Measurements from ENCODE around the gene RAB11A. TPM values are rescaled to one million over a fixed set of nuclear protein-coding genes. Genes with fewer than 3 reads are reported as not detected.

Gene RAB11A
- total and polyA plus RNA-seq, 2 donors (not counting 1 experiment from before 2014, with no cell fraction given) = 83.2 to 126 TPM

DNA sequence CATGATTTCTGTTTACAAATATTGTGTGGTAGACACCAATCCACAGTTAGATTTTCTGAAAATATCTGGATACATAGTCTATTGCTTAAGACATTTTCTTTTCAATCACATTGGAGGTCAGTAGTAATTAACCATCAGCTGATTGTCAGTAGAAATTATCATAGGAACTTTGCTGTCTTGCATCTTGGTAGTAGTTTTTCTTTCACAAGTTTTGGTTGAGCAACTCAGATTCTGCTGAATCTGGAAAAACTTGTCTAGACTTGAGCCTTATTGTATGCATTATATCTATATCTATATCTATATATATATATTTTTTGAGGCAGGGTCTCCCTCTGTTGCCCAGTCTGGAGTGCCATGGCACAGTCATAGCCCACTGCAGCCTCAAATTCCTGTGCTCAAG lies 4.0 kb downstream of the RAB11A start:
- peaks cover 88% of the 10 kb centered on the region for H3K79me2 ChIP-seq (ENCODE audit: control insufficient read depth, insufficient read depth, low read length)
- ChIA-PET CTCF (no interaction called here), POLR2A (no interaction called here)
- no peaks in the 10 kb centered on the region for H3K27me3 ChIP-seq (replicated peaks in 1 of 4; ENCODE audit: control extremely low read depth in 1 of 4, control insufficient read depth in 3 of 4, insufficient read depth in 4 of 4, low read length in 3 of 4)
- Mint-ChIP-seq H3K4me3 (no peak overlapping the region), H3K27ac (no peak overlapping the region), H3K4me1 (peaks cover 40% of the 10 kb centered on the region), H3K27me3 (no peaks in the 10 kb centered on the region), H3K9me3 (ENCODE audit: insufficient read depth) (no peaks in the 10 kb centered on the region)
- intact Hi-C loops (cut with micrococcal nuclease) = no loop called here
- peaks cover 13 to 34% of the 10 kb centered on the region in 2 experiments for H3K36me3 ChIP-seq (replicated peaks in 1 of 2; ENCODE audit: control extremely low read depth in 1 of 2, control insufficient read depth in 1 of 2, extremely low read depth in 1 of 2, insufficient read depth in 2 of 2, low read length in 1 of 2)
- TF ChIP-seq CTCF (IDR thresholded peaks at IDR 0.05) = no peak
- no peak for TF ChIP-seq EZH2 (IDR thresholded peaks at IDR 0.05; ENCODE audit: borderline replicate concordance, insufficient read depth, low read depth, low read length, poor library complexity, severe bottlenecking)
- no peak overlapping the region for H3K4me3 ChIP-seq (ENCODE audit: control extremely low read depth in 1 of 5, extremely low read depth in 1 of 5, insufficient read depth in 1 of 5, low read depth in 2 of 5, low read length in 4 of 5)
- peaks cover 16 to 17% of the 10 kb centered on the region in 2 donors for H3K4me1 ChIP-seq (ENCODE audit: control insufficient read depth in 2 of 2, insufficient read depth in 2 of 2, low read length in 2 of 2)
- no peak overlapping the region for H3K4me2 ChIP-seq (replicated peaks; ENCODE audit: low read depth, low read length, poor library complexity, severe bottlenecking)
- peaks cover 54% of the 10 kb centered on the region for H4K20me1 ChIP-seq (ENCODE audit: control insufficient read depth, insufficient read depth, low read length, poor library complexity, severe bottlenecking)
- H3K27ac ChIP-seq (ENCODE audit: low read length in 2 of 2) = no peak overlapping the region
- no peak overlapping the region for H3K9ac ChIP-seq (ENCODE audit: low read length)
- ATAC-seq (ENCODE audit: low read depth) = no peak
- H3K9me3 ChIP-seq (ENCODE audit: control extremely low read depth in 1 of 3, control insufficient read depth in 2 of 3, insufficient read depth in 1 of 3, low read length in 2 of 3) = no peaks in the 10 kb centered on the region
- H2AFZ ChIP-seq (ENCODE audit: insufficient read depth, low read depth, low read length, poor library complexity, severe bottlenecking) = no peak overlapping the region
- no peak for DNase-seq

- Histone ChIP-seq H3K36me3 (replicated peaks in 1 of 2; ENCODE audit: control extremely low read depth in 1 of 2, control insufficient read depth in 1 of 2, extremely low read depth in 1 of 2, insufficient read depth in 2 of 2, low read length in 1 of 2) (peaks cover 18 to 55% of the 10 kb centered on the region in 2 experiments), H3K9ac (ENCODE audit: low read length) (no peak overlapping the region), H3K4me3 (ENCODE audit: control extremely low read depth in 1 of 5, extremely low read depth in 1 of 5, insufficient read depth in 1 of 5, low read depth in 2 of 5, low read length in 4 of 5) (no peak overlapping the region), H4K20me1 (ENCODE audit: control insufficient read depth, insufficient read depth, low read length, poor library complexity, severe bottlenecking) (peaks cover 54% of the 10 kb centered on the region), H2AFZ (ENCODE audit: insufficient read depth, low read depth, low read length, poor library complexity, severe bottlenecking) (no peak overlapping the region), H3K4me1 (ENCODE audit: control insufficient read depth in 2 of 2, insufficient read depth in 2 of 2, low read length in 2 of 2) (peaks cover 11 to 16% of the 10 kb centered on the region in 2 donors), H3K79me2 (ENCODE audit: control insufficient read depth, insufficient read depth, low read length) (peaks cover 96% of the 10 kb centered on the region), H3K9me3 (ENCODE audit: control extremely low read depth in 1 of 3, control insufficient read depth in 2 of 3, insufficient read depth in 1 of 3, low read length in 2 of 3) (no peaks in the 10 kb centered on the region), H3K27me3 (replicated peaks in 1 of 4; ENCODE audit: control extremely low read depth in 1 of 4, control insufficient read depth in 3 of 4, insufficient read depth in 4 of 4, low read length in 3 of 4) (no peaks in the 10 kb centered on the region), H3K27ac (ENCODE audit: low read length in 2 of 2) (no peak overlapping the region), H3K4me2 (replicated peaks; ENCODE audit: low read depth, low read length, poor library complexity, severe bottlenecking) (no peak overlapping the region)
- DNase-seq (no peak), ATAC-seq (ENCODE audit: low read depth) (no peak)
- POLR2A ChIA-PET = no interaction called here
- intact Hi-C loops (cut with micrococcal nuclease) = no loop called here
- peaks cover 26% of the 10 kb centered on the region for H3K4me1 Mint-ChIP-seq
- no peaks in the 10 kb centered on the region for H3K9me3 Mint-ChIP-seq (ENCODE audit: insufficient read depth)
- H3K4me3 Mint-ChIP-seq = no peak overlapping the region
- CTCF ChIA-PET = no interaction called here
- no peak for TF ChIP-seq CTCF (IDR thresholded peaks at IDR 0.05)
- TF ChIP-seq EZH2 (IDR thresholded peaks at IDR 0.05; ENCODE audit: borderline replicate concordance, insufficient read depth, low read depth, low read length, poor library complexity, severe bottlenecking) = no peak
- H3K27ac Mint-ChIP-seq = no peak overlapping the region
- no CpG with 5 or more reads among the region's 1 CpG for WGBS (ENCODE audit: insufficient coverage)
- H3K27me3 Mint-ChIP-seq = no peaks in the 10 kb centered on the region
These were observed 6.2 kb downstream of the RAB11A start for GRCh38 chr15:65875458-65875857.
